Retina (tissue), 1 donor: ENCODE results near the gene PCDH9.

Experiments used
- DNase-seq: peaks from one replicate; pipeline ENCODE4 v3.0.0-alpha.2; 2016

PCDH9 gene

DNA sequence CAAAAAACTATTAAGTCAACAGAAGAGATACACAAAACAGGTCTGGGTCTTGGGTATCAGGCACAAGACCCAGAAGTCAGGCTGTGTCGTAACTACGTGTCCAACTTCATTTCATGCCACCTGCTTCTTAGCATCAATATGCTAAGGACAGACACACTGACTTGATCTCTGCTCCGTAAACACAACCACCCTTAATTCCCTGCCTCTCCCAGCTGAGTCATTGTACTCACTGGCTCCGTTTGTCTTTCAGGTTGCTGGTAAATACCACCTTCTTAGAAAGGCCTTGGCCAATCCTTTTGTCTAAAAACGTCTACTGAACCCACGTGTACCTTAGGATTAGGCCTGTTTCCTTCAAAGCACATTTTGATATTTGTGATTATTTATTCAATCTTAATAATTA lies 726.2 kb downstream of the PCDH9 start:
- DNase-seq, result no peak

DNA sequence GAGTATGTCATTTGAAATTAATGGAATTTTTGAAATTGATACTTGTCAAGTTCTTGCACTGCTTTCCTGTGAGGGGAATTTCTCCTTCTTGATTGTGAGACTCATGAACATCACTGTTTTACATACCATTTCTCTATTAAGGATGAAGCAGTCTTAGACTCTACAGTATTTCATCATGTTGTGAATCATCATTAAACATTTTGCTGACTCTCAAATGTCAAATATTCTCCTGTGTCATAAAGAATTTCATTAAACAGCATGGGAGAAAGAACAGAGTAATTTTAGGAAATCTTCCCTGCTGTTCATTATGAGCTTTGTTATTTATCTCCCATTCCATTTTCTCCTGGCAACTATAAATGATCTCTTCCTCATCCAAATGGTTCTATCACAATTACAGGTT lies 729.0 kb downstream of the PCDH9 start:
- no peak for DNase-seq

- no peak for DNase-seq
Observed at GRCh38 chr13:66492479-66492878, 737.7 kb downstream of the PCDH9 start.

DNA sequence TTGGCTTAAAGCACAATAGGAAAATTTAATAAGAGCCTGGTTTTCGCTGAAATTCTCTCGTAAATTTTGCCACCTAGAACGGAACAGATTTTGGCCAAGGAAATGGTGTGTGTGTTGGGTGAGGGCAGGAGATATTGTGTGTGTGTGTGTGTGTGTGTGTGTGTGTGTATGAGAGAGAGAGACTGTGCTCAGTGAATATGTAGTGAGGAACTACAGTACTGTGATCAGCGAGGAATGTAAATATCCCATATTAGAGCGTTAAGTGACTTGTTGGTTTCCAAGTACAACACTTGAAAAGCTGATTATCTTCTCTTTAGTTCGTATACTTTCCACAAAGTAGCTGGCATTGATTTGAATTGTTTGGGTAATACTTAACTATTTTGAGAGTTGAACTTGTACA lies 738.9 kb downstream of the PCDH9 start:
- no peak for DNase-seq

DNA sequence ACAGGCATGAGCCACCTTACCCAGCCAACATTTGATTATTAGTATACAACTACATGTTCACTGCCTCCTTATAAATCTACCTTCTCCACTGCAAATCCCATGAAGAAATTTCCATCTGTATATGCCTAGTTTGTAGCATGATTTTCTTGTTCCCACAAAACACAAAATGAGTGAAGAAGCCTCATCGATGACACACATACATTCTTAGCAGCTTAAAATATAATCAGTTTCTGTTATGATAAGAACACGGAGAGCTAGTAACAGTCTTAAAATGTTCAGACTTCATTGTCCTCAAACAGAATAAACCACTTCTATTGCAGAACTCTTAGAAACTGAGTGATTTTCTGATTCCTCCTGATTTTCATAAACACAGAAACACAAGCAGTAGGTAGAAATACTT lies 740.5 kb downstream of the PCDH9 start:
- no peak for DNase-seq

GRCh38 chr13:66489172-66489571 lies 741.0 kb downstream of the PCDH9 start:
- no peak for DNase-seq

- no peak for DNase-seq
Observed at GRCh38 chr13:66483712-66484111, 746.4 kb downstream of the PCDH9 start.

DNA sequence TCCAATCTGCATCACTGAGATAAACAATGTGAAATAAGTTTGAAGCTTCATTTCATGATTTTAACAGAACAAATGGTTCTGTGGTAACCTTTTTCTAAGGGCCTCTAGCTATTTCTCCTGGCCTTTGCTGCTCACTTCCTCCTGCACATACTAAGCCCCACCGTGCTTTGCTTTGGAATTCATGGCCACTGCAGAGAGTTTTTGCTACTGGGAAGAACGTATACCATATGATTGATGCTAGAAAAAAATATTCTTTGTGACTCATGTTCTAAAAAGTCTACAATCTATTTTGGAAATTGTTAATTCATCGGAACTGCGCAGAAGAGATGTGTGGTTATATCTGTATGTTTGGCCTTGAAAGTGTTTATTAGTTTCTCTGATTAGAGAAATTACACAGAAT lies 747.3 kb downstream of the PCDH9 start:
- no peak for DNase-seq

GRCh38 chr13:66477816-66478215 lies 752.3 kb downstream of the PCDH9 start:
- DNase-seq, result no peak

- no peak for DNase-seq
Observed at GRCh38 chr13:66475061-66475460, 755.1 kb downstream of the PCDH9 start.

DNA sequence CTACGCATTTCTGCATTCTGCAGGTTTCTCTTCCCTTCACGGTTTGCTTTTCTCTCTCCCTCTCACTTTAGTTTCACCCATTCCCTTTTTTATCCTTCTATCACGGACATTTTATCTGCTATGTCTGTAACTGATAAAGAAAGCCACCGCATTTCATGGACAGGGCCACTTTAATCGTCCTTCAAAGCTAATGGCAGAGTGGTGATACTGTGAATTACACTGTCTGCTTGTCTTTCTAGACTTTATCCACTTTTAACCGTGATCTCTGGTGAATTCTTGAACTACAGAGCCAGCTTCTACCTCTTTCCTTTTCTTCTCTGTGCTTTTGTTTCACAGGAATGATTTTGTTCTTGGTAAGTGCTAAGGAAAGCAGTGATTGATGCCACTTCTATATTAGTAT lies 760.4 kb downstream of the PCDH9 start:
- DNase-seq, result no peak

- no peak for DNase-seq
Observed at GRCh38 chr13:66468656-66469055, 761.5 kb downstream of the PCDH9 start.

GRCh38 chr13:66462187-66462586 lies 767.9 kb downstream of the PCDH9 start:
- DNase-seq, result no peak

DNA sequence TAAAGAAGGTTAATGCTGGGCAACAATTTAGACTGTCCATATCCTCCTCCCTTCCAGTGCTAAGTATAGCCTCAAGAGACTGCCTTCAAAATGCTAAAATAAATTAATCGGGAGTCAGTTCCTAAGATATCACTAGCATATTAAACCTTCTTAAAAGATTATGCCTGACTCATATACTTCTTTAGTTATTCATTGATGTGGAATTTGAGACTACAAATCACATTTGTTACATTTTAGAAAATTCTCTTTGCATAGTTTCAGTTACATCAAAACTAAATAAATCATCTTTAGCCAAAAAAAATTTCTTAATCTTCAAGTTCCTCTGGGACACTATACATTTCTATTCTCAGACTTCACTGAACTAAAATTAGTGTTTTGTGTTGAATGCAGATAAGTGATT lies 769.1 kb downstream of the PCDH9 start:
- DNase-seq, result no peak

DNA sequence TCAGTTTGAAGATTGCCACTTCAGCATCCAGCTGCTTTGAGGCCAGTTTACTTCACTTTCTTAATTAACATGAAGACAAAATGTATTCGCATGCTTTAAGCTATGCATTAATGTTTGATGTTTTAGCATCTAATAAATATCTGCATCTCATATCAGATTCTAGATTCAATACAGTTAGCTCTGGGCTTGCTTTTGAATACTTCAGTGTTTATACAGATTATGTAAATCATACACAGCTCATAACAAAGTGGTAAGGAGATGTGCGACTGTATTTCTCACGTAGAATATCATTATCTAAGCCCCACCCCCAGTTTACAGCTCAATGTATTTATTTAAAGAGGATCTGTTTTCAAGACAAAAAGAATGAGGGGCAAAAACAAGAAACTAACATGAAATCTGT lies 770.5 kb downstream of the PCDH9 start:
- DNase-seq, result no peak

- DNase-seq, result no peak
Observed at GRCh38 chr13:66459143-66459542, 771.0 kb downstream of the PCDH9 start.

GRCh38 chr13:66446413-66446812 lies 783.7 kb downstream of the PCDH9 start:
- DNase-seq, result no peak

DNA sequence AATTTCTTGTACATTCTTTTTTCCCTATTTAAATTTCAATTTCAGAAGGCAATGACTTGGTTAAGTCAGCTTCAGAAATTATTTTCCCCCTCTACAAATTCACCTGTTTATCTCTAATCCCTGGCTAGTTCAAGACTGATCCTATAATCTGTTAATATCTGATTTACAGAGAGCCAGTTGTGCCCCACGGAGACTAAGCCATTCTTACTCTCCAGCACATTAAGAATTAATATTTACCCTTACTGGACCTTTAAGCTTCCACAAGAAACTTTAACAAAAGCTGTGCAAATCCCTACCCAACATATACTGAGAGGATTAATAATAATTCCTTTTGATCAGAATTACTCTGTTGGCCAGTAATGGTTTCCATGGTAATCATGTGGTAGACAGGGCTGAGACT lies 786.2 kb downstream of the PCDH9 start:
- DNase-seq, result no peak

- no peak for DNase-seq
Observed at GRCh38 chr13:66440938-66441337, 789.2 kb downstream of the PCDH9 start.

DNA sequence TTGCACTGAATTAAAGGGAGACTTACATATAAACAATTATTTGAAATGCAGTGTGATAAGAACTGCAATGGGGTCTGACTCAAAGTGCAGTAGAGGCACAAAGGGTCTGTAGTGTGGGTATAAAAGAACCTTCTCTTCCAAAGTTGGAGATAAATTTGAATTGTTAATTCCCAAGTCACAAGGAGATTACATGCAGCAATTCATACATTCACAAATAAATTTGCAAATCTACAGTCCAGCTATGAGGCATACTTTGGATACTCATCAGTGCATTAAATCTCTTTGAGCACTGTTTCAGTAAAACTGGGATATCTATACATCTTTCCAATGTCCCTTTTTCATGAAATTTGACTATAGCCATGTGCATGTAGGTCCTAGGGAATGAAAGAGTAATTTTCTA lies 799.4 kb downstream of the PCDH9 start:
- no peak for DNase-seq

- no peak for DNase-seq
Observed at GRCh38 chr13:66430269-66430668, 799.9 kb downstream of the PCDH9 start.

- DNase-seq, result no peak
Observed at GRCh38 chr13:66429156-66429555, 801.0 kb downstream of the PCDH9 start.

DNA sequence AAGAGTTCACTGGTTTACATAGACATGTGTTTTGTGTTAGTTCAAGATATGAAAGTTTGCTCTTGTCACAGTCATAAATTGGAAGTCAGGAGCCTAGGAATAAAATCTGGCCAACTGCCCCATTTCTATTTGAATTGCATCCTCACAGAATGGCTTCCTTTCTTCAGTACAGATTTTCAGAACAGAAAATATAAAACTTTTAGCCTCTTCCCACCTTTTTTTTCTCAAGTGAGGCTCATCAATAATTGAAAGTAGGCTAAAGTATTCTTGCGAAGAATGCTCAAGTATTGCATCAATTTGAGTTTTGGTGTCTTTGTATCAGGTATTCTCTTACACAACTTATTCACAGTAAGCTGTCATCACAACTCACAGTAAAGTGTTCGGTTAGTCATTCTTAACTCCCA lies 802.7 kb downstream of the PCDH9 start:
- no peak for DNase-seq

GRCh38 chr13:66425741-66426140 lies 804.4 kb downstream of the PCDH9 start:
- no peak for DNase-seq

DNA sequence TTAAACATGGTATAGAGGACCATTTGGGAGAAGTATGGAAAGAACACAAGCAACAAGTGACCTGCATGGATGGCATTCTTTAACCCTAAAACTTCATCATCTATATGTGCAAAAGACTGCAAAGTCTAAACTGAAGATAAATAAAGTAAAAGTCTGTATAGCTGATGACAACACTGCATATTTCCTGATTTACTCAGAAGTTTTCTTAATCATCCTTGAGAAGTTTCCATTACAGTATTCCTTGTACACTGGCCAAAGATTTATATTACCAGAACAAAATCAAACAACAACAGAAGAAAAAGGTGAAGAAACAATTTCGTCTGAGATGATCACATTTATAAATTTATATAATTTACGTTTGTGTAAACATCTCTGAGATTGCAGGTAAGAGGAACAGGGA lies 805.7 kb downstream of the PCDH9 start:
- DNase-seq, result no peak

- no peak for DNase-seq
Observed at GRCh38 chr13:66415444-66415843, 814.7 kb downstream of the PCDH9 start.
